ENCODE results near the gene RENBP. TPM values are rescaled to one million over a fixed set of nuclear protein-coding genes. Genes with fewer than 3 reads are reported as not detected.

RENBP gene
- total and polyA plus RNA-seq, 2 of the 13 experiments (the other 11 are each of a cell fraction or from before 2014, with no cell fraction given) = 1.4 to 2.6 TPM

Small RNA genes within 50 kb of the gene (microRNA-seq; reads per million reads assigned to microRNA genes)
- gene MIR3202-1 (not detected), gene MIR3202-2 (not detected)

Small RNA genes within 50 kb of the gene (small RNA-seq; reads per million reads assigned to genes)
- 0 reads per million in 3 experiments for gene MIR3202-1 (ENCODE audit: insufficient read depth in 2 of 3, insufficient read length in 3 of 3, low read depth in 2 of 3, low replicate concordance in 1 of 3)

Other genes starting within 250 kb of the RENBP start
- gene BCAP31, start 220.3 kb downstream of the RENBP start, total RNA-seq (2016; rRNA removed; fragmentation: Illumina TruSeq; extraction: Trizol) = 101 and 178 TPM in 2 replicates
- gene BCAP31, start 220.3 kb downstream of the RENBP start, polyA plus RNA-seq (2011; rRNA removed) = 139 and 155 TPM in 2 replicates
- 10.1 and 15.9 TPM in 2 replicates for gene ABCD1, start 219.8 kb downstream of the RENBP start, total RNA-seq (2016; rRNA removed; fragmentation: Illumina TruSeq; extraction: Trizol)
- 11.4 and 15.4 TPM in 2 replicates for gene ABCD1, start 219.8 kb downstream of the RENBP start, polyA plus RNA-seq (2011; rRNA removed)
- gene PLXNB3, start 180.4 kb downstream of the RENBP start, total RNA-seq (2016; rRNA removed; fragmentation: Illumina TruSeq; extraction: Trizol) = 1.2 and 3.0 TPM in 2 replicates
- gene PLXNB3, start 180.4 kb downstream of the RENBP start, polyA plus RNA-seq (2011; rRNA removed) = 6.9 and 8.1 TPM in 2 replicates
- gene SRPK3, start 163.6 kb downstream of the RENBP start, total RNA-seq (2016; rRNA removed; fragmentation: Illumina TruSeq; extraction: Trizol) = 0.22 TPM in 1 of 2 replicates, not detected in the other
- gene SRPK3, start 163.6 kb downstream of the RENBP start, polyA plus RNA-seq (2011; rRNA removed) = 0.10 and 0.30 TPM in 2 replicates
- 16.2 and 18.7 TPM in 2 replicates for gene IDH3G, start 150.3 kb downstream of the RENBP start, total RNA-seq (2016; rRNA removed; fragmentation: Illumina TruSeq; extraction: Trizol)
- 35.5 and 36.0 TPM in 2 replicates for gene IDH3G, start 150.3 kb downstream of the RENBP start, polyA plus RNA-seq (2011; rRNA removed)
- 124 and 214 TPM in 2 replicates for gene SSR4, start 150.0 kb downstream of the RENBP start, total RNA-seq (2016; rRNA removed; fragmentation: Illumina TruSeq; extraction: Trizol)
- gene SSR4, start 150.0 kb downstream of the RENBP start, polyA plus RNA-seq (2011; rRNA removed) = 288 and 319 TPM in 2 replicates
- gene PDZD4, start 114.1 kb downstream of the RENBP start, total RNA-seq (2016; rRNA removed; fragmentation: Illumina TruSeq; extraction: Trizol) = not detected in 2 replicates
- 0.03 TPM in 1 of 2 replicates, not detected in the other for gene PDZD4, start 114.1 kb downstream of the RENBP start, polyA plus RNA-seq (2011; rRNA removed)
- gene L1CAM, start 58.5 kb downstream of the RENBP start, total RNA-seq (2016; rRNA removed; fragmentation: Illumina TruSeq; extraction: Trizol) = 1.1 and 1.4 TPM in 2 replicates
- 2.0 and 5.0 TPM in 2 replicates for gene L1CAM, start 58.5 kb downstream of the RENBP start, polyA plus RNA-seq (2011; rRNA removed)
- gene AVPR2, start 40.0 kb downstream of the RENBP start, total RNA-seq (2016; rRNA removed; fragmentation: Illumina TruSeq; extraction: Trizol) = not detected in 2 replicates
- not detected in 2 replicates for gene AVPR2, start 40.0 kb downstream of the RENBP start, polyA plus RNA-seq (2011; rRNA removed)
- gene ARHGAP4, start 18.4 kb downstream of the RENBP start, total RNA-seq (2016; rRNA removed; fragmentation: Illumina TruSeq; extraction: Trizol) = 0.64 TPM in 1 of 2 replicates, not detected in the other
- 0.57 and 1.1 TPM in 2 replicates for gene ARHGAP4, start 18.4 kb downstream of the RENBP start, polyA plus RNA-seq (2011; rRNA removed)
- gene NAA10, start 9.6 kb downstream of the RENBP start, total RNA-seq (2016; rRNA removed; fragmentation: Illumina TruSeq; extraction: Trizol) = 51.1 and 51.7 TPM in 2 replicates
- 49.1 and 49.2 TPM in 2 replicates for gene NAA10, start 9.6 kb downstream of the RENBP start, polyA plus RNA-seq (2011; rRNA removed)
- 17.8 and 24.0 TPM in 2 replicates for gene HCFC1, start 27.2 kb upstream of the RENBP start, total RNA-seq (2016; rRNA removed; fragmentation: Illumina TruSeq; extraction: Trizol)
- gene HCFC1, start 27.2 kb upstream of the RENBP start, polyA plus RNA-seq (2011; rRNA removed) = 5.8 TPM in 2 replicates
- gene TMEM187, start 28.1 kb upstream of the RENBP start, total RNA-seq (2016; rRNA removed; fragmentation: Illumina TruSeq; extraction: Trizol) = 1.7 and 2.2 TPM in 2 replicates
- 6.2 and 6.7 TPM in 2 replicates for gene TMEM187, start 28.1 kb upstream of the RENBP start, polyA plus RNA-seq (2011; rRNA removed)
- gene IRAK1, start 75.3 kb upstream of the RENBP start, total RNA-seq (2016; rRNA removed; fragmentation: Illumina TruSeq; extraction: Trizol) = 69.8 and 77.3 TPM in 2 replicates
- 57.7 and 83.5 TPM in 2 replicates for gene IRAK1, start 75.3 kb upstream of the RENBP start, polyA plus RNA-seq (2011; rRNA removed)
- 16.4 and 18.1 TPM in 2 replicates for gene MECP2, start 153.1 kb upstream of the RENBP start, total RNA-seq (2016; rRNA removed; fragmentation: Illumina TruSeq; extraction: Trizol)
- gene MECP2, start 153.1 kb upstream of the RENBP start, polyA plus RNA-seq (2011; rRNA removed) = 7.9 and 8.0 TPM in 2 replicates
- not detected in 2 replicates for gene OPN1LW, start 199.6 kb upstream of the RENBP start, total RNA-seq (2016; rRNA removed; fragmentation: Illumina TruSeq; extraction: Trizol)
- gene OPN1LW, start 199.6 kb upstream of the RENBP start, polyA plus RNA-seq (2011; rRNA removed) = not detected in 2 replicates
- not detected in 2 replicates for gene OPN1MW, start 238.0 kb upstream of the RENBP start, total RNA-seq (2016; rRNA removed; fragmentation: Illumina TruSeq; extraction: Trizol)
- gene OPN1MW, start 238.0 kb upstream of the RENBP start, polyA plus RNA-seq (2011; rRNA removed) = not detected in 2 replicates

Measured in HepG2 (cell line).